SK-MEL-5 (cell line): ENCODE measurements around the gene WWC2. TPM values are rescaled to one million over a fixed set of nuclear protein-coding genes. Genes with fewer than 3 reads are reported as not detected.

ENCODE experiments used
- DNase-seq: peaks from one replicate; pipeline ENCODE4 v3.0.0-alpha.2; 2016; ENCODE audit warnings: low read depth, low spot score
- in situ Hi-C: cut with HindIII; loops from 2 replicates; pipeline ENCODE4 v1.10.0; 2016; ENCODE audit warnings: low sequenced_read_pairs, high pct_unique_total_duplicates, low pct_unique_long_range_greater_than_20kb
- total RNA-seq: library from RNA; depleted of rRNA; stranded (reverse); fragments of >200 nt; shearing (Covaris generic); gene quantifications from 2 replicates; pipeline ENCODE4 v1.2.3, GENCODE V29; 2014

Gene WWC2
- total RNA-seq, 1 experiment from 2014 or later, result 12.7 TPM

- in situ Hi-C loops, result no loop called here
- no peak for DNase-seq
These were observed 106.1 kb downstream of the WWC2 start for GRCh38 chr4:183205193-183205592.

DNA sequence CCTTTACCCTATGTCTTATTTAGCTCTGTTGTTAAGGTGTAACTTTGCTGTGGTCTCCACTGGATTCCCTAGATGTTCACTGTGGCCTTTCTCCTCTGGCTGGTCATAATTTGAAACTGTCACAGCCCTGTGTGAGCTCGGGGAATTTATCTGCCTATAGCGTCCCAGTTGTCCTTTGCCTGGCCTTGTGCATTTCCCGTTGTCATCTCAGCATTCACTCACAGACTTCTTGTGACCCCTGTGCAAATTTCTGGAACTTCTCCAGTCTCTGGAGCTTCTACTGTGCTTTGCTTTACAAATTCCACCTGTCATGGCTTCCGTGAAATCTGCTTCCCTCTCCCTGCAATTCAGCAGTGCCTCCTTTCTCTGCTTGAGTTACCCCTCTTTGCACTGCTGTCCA is 106.7 kb downstream of the WWC2 start:
- no peak for DNase-seq
- in situ Hi-C loops, result no loop called here

- DNase-seq, result no peak
- in situ Hi-C loops, result no loop called here
These were observed 112.5 kb downstream of the WWC2 start for GRCh38 chr4:183211533-183211932.

DNA sequence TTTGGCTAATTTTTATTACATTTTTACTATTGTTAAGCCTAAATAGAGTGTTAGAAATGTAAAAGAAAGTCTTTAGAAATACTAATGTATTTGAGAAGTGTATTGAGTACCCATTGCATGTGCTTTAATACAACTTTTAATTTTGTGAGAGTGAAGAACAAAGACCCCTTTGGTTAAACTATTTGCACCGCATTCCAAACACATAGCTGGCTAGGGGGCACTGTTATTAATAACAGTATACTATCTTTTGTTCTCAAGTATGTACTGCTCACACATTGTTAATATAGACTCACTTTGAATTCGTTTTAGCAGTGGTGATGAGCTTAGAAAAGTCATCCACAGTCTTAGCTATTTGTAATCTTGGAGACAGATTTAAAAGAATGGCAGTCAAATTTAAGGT is 114.9 kb downstream of the WWC2 start:
- DNase-seq, result peak; percentile 26
- in situ Hi-C loops, result no loop called here

GRCh38 chr4:183214912-183215488 is 115.9 kb downstream of the WWC2 start:
- no peak for DNase-seq
- in situ Hi-C loops, result no loop called here

DNA sequence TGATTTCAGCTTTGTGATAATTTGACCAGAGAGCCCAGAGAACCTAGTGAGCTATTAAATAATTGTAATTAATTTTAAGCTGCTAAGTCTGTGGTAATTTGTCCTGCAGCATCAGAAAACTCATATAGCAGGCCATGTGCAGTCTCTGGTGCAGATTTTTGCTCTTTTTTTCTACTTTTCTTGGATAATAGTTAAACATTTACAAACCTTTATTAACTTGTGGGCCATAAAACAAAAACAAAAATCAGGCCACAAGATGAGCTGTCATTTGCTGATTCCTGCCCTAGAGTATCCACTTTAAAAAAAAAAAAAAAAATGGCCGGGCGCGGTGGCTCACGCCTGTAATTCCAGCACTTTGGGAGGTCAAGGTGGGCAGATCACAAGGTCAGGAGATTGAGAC is 121.2 kb downstream of the WWC2 start:
- in situ Hi-C loops, result no loop called here
- DNase-seq, result no peak

- in situ Hi-C loops, result no loop called here
- no peak for DNase-seq
These were observed 124.0 kb downstream of the WWC2 start for GRCh38 chr4:183223053-183223452.

- in situ Hi-C loops, result no loop called here
- DNase-seq, result no peak
These were observed 130.3 kb downstream of the WWC2 start for GRCh38 chr4:183229397-183229796.

DNA sequence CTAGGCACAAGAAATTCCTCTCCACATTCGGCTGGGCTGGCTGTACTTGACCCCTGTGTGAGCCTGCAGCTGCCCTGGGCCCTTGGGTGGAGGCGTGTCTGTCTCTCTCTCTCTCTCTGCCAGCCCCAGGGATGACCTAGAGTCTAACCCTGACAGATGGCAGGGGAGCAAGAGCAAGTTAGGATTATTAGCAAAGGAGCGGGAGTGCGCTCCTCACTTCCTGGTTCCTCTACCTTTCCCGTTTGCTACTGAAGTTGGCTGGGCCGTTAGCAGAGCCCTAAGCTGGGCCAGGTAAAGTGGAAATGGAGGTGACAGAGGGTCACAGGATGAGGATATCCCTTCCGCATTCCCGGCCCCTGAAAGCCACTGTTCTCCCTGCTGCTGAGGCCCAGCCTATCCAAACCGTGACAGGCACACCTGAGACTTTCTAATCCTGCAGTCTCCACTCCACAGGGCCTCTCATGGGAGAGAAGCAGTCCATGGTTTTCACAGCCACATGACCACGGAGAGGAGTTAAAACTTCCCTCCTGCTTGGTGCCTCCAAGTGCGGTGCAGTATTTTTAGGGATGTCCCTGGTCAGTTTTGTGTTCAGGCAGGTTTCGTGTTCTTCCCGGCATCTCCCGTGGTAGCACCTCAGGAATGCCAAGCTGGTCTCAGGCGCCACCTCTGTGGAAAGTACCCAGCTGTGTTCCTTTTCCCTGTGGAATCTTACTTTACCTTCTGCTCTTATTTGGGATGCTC is 141.7 kb downstream of the WWC2 start:
- in situ Hi-C loops, result no loop called here
- no peak for DNase-seq

GRCh38 chr4:183241322-183241640 is 142.2 kb downstream of the WWC2 start:
- in situ Hi-C loops, result no loop called here
- peak; percentile 65 for DNase-seq

GRCh38 chr4:183241721-183242151 is 142.7 kb downstream of the WWC2 start:
- in situ Hi-C loops, result no loop called here
- peak; percentile 59 for DNase-seq

- in situ Hi-C loops, result no loop called here
- DNase-seq, result peak; percentile 40
These were observed 143.2 kb downstream of the WWC2 start for GRCh38 chr4:183242291-183242690.

DNA sequence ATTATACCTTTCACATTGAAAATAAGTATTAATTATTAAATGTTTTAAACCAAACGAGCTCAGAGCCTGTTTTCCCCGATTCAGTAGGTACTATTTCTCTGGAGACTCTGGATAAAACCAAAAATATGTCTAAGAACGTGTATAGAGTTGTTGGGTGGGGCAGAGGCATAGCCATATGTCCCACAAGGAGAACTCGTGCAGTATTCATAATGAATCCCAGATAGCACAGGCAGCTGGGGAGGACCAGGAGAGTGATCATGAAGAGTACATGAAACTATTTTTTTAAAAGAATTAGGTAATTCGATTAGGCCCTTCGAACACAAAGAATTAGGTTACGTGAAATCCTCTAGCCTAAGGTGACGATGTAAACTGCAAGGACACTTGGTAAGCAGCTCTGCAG is 145.0 kb downstream of the WWC2 start:
- no peak for DNase-seq
- in situ Hi-C loops, result no loop called here

GRCh38 chr4:183244506-183244905 is 145.4 kb downstream of the WWC2 start:
- no peak for DNase-seq
- in situ Hi-C loops, result no loop called here

GRCh38 chr4:183248201-183248600 is 149.1 kb downstream of the WWC2 start:
- DNase-seq, result no peak
- in situ Hi-C loops, result no loop called here

GRCh38 chr4:183249854-183250253 is 150.8 kb downstream of the WWC2 start:
- in situ Hi-C loops, result loop anchor here (25.0 kb wide), 1 partner anchor 313 kb away; no protein-coding TSS in a partner anchor

DNA sequence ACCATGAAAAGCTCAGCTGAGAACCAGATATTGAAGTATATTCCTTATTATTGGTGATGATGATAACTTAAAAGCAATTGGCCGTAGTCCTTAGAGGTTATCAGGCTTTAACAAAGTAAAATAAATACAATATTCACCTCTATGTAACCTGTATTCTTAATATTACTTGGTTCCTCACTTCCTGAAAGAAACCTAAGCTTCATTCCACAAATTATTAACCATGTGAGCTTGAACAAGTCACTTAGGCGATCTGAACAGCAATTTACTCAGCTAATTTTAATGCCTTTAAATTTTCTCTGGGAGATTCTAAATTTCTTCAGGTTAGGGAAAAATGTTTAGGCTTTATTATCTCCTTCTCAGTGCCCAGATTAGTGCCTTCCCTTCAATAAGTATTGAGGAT is 151.8 kb downstream of the WWC2 start:
- in situ Hi-C loops, result loop anchor here (25.0 kb wide), 1 partner anchor 314 kb away; no protein-coding TSS in a partner anchor

More at GRCh38 chr4:183249854-183250253, 150.8 kb downstream of the WWC2 start:
- DNase-seq, result peak; percentile 64

GRCh38 chr4:183252959-183253358 is 153.9 kb downstream of the WWC2 start:
- no peak for DNase-seq
- in situ Hi-C loops, result loop anchor here (25.0 kb wide), 1 partner anchor 316 kb away; no protein-coding TSS in a partner anchor

More for the DNA sequence above, 151.8 kb downstream of the WWC2 start:
- no peak for DNase-seq

- in situ Hi-C loops, result loop anchor here (25.0 kb wide), 1 partner anchor 316 kb away; no protein-coding TSS in a partner anchor
- DNase-seq, result no peak
These were observed 154.4 kb downstream of the WWC2 start for GRCh38 chr4:183253451-183253850.
